PC-9 (cell line): Measurements from ENCODE around the gene LMAN2. TPM values are rescaled to one million over a fixed set of nuclear protein-coding genes. Genes with fewer than 3 reads are reported as not detected.

ENCODE experiments used
- BruUV-seq: library from RNA; stranded (reverse); fragments of 400-500 nt; replicated peaks from 2 replicates; lab custom pipeline; 2021; lab: Mats Ljungman, UMichigan
- CTCF ChIA-PET: fragments of 300-600 bp; sonication (Branson Sonifier 250); formaldehyde crosslinking; loops from one replicate; lab custom pipeline; 2022; ENCODE audit warnings: antibody characterized with exemption; lab: Charles Lee
- POLR2A ChIA-PET: fragments of 300-600 bp; sonication (Branson Sonifier 250); formaldehyde crosslinking; loops from one replicate; lab custom pipeline; 2022; ENCODE audit warnings: antibody characterized with exemption; ENCODE audit not compliant: unreplicated experiment; lab: Charles Lee
- DNase-seq, 2 experiments: peaks; one replicate each; pipeline versions ENCODE4 v3.0.0 to v3.0.0-alpha.2; 2015 to 2022; ENCODE audit warnings: mixed read lengths in 1 of 2
- H2AFZ ChIP-seq: fragments of 200-600 bp; sonication (generic); 2 replicates; pipeline ENCODE4 v1.8.1; 2017; ENCODE audit warnings: antibody characterized with exemption
- H3F3A ChIP-seq: fragments of 200-600 bp; sonication (generic); 2 replicates; pipeline ENCODE4 v1.8.1; 2017; ENCODE audit warnings: antibody characterized with exemption, mild to moderate bottlenecking, low read depth; ENCODE audit not compliant: insufficient read depth
- H3K27ac ChIP-seq: fragments of 200-600 bp; sonication (generic); 2 replicates; pipeline ENCODE4 v1.6.1; 2016; ENCODE audit warnings: mixed run types
- H3K27me3 ChIP-seq: fragments of 200-600 bp; sonication (generic); 2 replicates; pipeline ENCODE4 v1.6.1; 2016; ENCODE audit warnings: low read depth, mixed run types; ENCODE audit not compliant: insufficient read depth
- H3K36me3 ChIP-seq: fragments of 200-600 bp; sonication (generic); 2 replicates; pipeline ENCODE4 v1.6.1; 2016; ENCODE audit warnings: low read depth, mixed run types
- H3K4me1 ChIP-seq: fragments of 200-600 bp; sonication (generic); replicated peaks from 2 replicates; pipeline ENCODE4 v1.6.1; 2016; ENCODE audit warnings: mixed run types; ENCODE audit not compliant: insufficient read depth
- H3K4me2 ChIP-seq: fragments of 200-600 bp; sonication (generic); 2 replicates; pipeline ENCODE4 v1.6.1; 2017; ENCODE audit warnings: mixed run types
- H3K4me3 ChIP-seq: fragments of 200-600 bp; sonication (generic); 2 replicates; pipeline ENCODE4 v1.6.1; 2016; ENCODE audit warnings: mixed run types
- H3K79me2 ChIP-seq: fragments of 200-600 bp; sonication (generic); 2 replicates; pipeline ENCODE4 v1.6.1; 2017; ENCODE audit warnings: low read depth, mixed run types
- H3K9me2 ChIP-seq: fragments of 200-600 bp; sonication (generic); 2 replicates; pipeline ENCODE4 v1.8.1; 2017; ENCODE audit warnings: mild to moderate bottlenecking; ENCODE audit not compliant: insufficient read depth
- H3K9me3 ChIP-seq: fragments of 200-600 bp; sonication (generic); 2 replicates; pipeline ENCODE4 v1.8.1; 2016; ENCODE audit warnings: low read depth; ENCODE audit not compliant: insufficient read depth
- H4K20me1 ChIP-seq: fragments of 200-600 bp; sonication (generic); 2 replicates; pipeline ENCODE4 v1.8.1; 2017; ENCODE audit not compliant: insufficient read depth
- EZH2 ChIP-seq: fragments of 200-600 bp; sonication (generic); IDR thresholded peaks from 2 replicates; pipeline ENCODE4 v1.8.0; 2017; ENCODE audit warnings: antibody characterized with exemption, low read depth
- intact Hi-C: fragments of 100-400 bp; cut with micrococcal nuclease; formaldehyde crosslinking; loops from one replicate; pipeline ENCODE4 v1.10.0; 2022; ENCODE audit not compliant: unreplicated experiment
- total RNA-seq: library from RNA; stranded (reverse); gene quantifications from 2 replicates; pipeline ENCODE4 v1.2.3, GENCODE V29; 2021
- TF ChIP-seq, protein P1 (sequence below): fragments of 200-600 bp; sonication (generic); conservative IDR thresholded peaks from 2 replicates; pipeline ENCODE4 v1.6.1; 2017; ENCODE audit warnings: mixed run types, antibody characterized with exemption, mild to moderate bottlenecking, moderate library complexity

Gene LMAN2
- total RNA-seq, 1 experiment from 2014 or later = 153 TPM

GRCh38 chr5:177354256-177354655, 2.8 kb upstream of the LMAN2 start:
- Histone ChIP-seq H3K79me2 (peaks cover 21% of the 10 kb centered on the region), H2AFZ (no peak overlapping the region), H3F3A (0 out of 2 replicates have a peak, but pooled peaks cover 3% of the 10 kb centered on the region), H3K4me2 (no peak overlapping the region), H3K27me3 (peaks cover 10% of the 10 kb centered on the region; the same call in 1 of the 2 replicates), H3K4me1 (peaks cover 16% of the 10 kb centered on the region), H3K4me3 (no peak overlapping the region), H4K20me1 (no peaks in the 10 kb centered on the region), H3K9me2 (no peaks in the 10 kb centered on the region), H3K27ac (no peak overlapping the region), H3K9me3 (no peaks in the 10 kb centered on the region), H3K36me3 (0 out of 2 replicates have a peak, but pooled peaks cover 1% of the 10 kb centered on the region)
- no peak for TF ChIP-seq EZH2
- TF ChIP-seq, protein P1, sequence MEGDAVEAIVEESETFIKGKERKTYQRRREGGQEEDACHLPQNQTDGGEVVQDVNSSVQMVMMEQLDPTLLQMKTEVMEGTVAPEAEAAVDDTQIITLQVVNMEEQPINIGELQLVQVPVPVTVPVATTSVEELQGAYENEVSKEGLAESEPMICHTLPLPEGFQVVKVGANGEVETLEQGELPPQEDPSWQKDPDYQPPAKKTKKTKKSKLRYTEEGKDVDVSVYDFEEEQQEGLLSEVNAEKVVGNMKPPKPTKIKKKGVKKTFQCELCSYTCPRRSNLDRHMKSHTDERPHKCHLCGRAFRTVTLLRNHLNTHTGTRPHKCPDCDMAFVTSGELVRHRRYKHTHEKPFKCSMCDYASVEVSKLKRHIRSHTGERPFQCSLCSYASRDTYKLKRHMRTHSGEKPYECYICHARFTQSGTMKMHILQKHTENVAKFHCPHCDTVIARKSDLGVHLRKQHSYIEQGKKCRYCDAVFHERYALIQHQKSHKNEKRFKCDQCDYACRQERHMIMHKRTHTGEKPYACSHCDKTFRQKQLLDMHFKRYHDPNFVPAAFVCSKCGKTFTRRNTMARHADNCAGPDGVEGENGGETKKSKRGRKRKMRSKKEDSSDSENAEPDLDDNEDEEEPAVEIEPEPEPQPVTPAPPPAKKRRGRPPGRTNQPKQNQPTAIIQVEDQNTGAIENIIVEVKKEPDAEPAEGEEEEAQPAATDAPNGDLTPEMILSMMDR = no peak
- DNase-seq = no peak
- intact Hi-C loops = loop anchor here (5.0 kb wide), 1 partner anchor 38 kb away; no protein-coding TSS in a partner anchor
- no TSS peak for BruUV-seq
- CTCF ChIA-PET = no interaction called here
- POLR2A ChIA-PET = no interaction called here

GRCh38 chr5:177353093-177353492, 1.6 kb upstream of the LMAN2 start:
- no TSS peak for BruUV-seq
- Histone ChIP-seq H4K20me1 (no peaks in the 10 kb centered on the region), H3K9me2 (no peaks in the 10 kb centered on the region), H3K4me3 (no peak overlapping the region), H3K27me3 (peaks cover 7% of the 10 kb centered on the region; the same call in 1 of the 2 replicates), H3K27ac (no peak overlapping the region), H3K79me2 (peaks cover 33% of the 10 kb centered on the region), H3F3A (0 out of 2 replicates have a peak, but pooled peaks cover 3% of the 10 kb centered on the region), H2AFZ (no peak overlapping the region), H3K9me3 (no peaks in the 10 kb centered on the region), H3K4me2 (no peak overlapping the region), H3K36me3 (0 out of 2 replicates have a peak, but pooled peaks cover 6% of the 10 kb centered on the region), H3K4me1 (peaks cover 20% of the 10 kb centered on the region)
- TF ChIP-seq, protein P1 = no peak
- intact Hi-C loops = loop anchor here (5.0 kb wide), 1 partner anchor 39 kb away; no protein-coding TSS in a partner anchor
- POLR2A ChIA-PET = no interaction called here
- DNase-seq = no peak
- CTCF ChIA-PET = no interaction called here

DNA sequence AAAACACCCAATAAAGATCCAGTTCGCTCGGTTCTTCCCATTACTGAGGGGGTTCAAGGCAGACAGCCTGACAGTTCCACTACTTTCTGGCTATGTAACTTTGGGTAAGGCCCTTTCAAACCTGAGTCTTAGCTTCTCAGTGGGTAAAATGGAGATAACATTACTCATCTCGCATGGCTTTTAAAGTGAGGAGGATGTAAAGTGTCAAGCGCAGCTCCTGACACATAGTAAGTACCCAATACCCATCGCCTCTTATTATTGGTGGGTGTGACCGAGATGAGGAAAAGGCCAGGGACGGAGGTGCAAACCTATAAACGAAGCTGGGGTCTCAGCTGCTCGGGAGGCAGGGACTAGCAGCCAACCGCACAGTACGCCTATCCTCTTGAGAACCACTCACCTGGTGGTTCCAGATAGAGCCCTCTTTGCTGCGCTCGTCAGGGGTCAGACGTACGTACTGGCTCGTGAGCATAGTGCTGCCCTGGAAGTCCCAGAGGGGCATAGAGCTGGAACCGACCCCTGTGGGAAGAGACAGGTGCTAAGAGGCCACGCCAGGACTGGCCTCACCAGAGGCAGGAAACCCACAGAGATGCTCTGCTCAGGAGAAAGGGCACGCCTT, 584 bp downstream of the LMAN2 start:
- H2AFZ ChIP-seq = peak overlapping the region; percentile 81

More for the DNA sequence above, 584 bp downstream of the LMAN2 start:
- TSS peak; percentile 44 for BruUV-seq
- intact Hi-C loops = loop anchor here (5.0 kb wide), 1 partner anchor 41 kb away; no protein-coding TSS in a partner anchor
- H3K27ac ChIP-seq = peak overlapping the region; percentile 85
- 0 out of 2 replicates have a peak, but pooled peaks cover 6% of the 10 kb centered on the region for H3K36me3 ChIP-seq
- POLR2A ChIA-PET = interaction anchor here (0.6 kb wide), 1 partner anchor 97 kb away, joined by 4 read pairs; no protein-coding TSS in a partner anchor
- H3K27me3 ChIP-seq = no peaks in the 10 kb centered on the region
- TF ChIP-seq EZH2 = no peak
- TF ChIP-seq, protein P1 = no peak
- H3F3A ChIP-seq = 0 out of 2 replicates have a peak, but pooled peaks cover 8% of the 10 kb centered on the region
- H3K9me3 ChIP-seq = no peaks in the 10 kb centered on the region
- CTCF ChIA-PET = interaction anchor here (0.6 to 1.3 kb wide), 3 partner anchors 16 to 33 kb away, joined by 3 to 12 read pairs (median 4); no protein-coding TSS in a partner anchor
- DNase-seq = no peak
- peak overlapping the region; percentile 78 for H3K4me3 ChIP-seq
- H4K20me1 ChIP-seq = peaks cover 18% of the 10 kb centered on the region
- H3K9me2 ChIP-seq = no peaks in the 10 kb centered on the region
- H3K4me2 ChIP-seq = peak overlapping the region; percentile 88
- H3K4me1 ChIP-seq = peaks cover 20% of the 10 kb centered on the region
- H3K79me2 ChIP-seq = peaks cover 54% of the 10 kb centered on the region
